ENCODE measurements around the gene RNF146.
A peak's percentile ranks its signal among the peaks of the same experiment; 100 is the strongest.
"Not testable (repeated sequence)": the region's sequence is repeated elsewhere in the genome, so short reads cannot be mapped to it uniquely, and the experiment has no call there.

The RNF146 gene
- total RNA-seq, result 31.1 to 62.5 (median 47.1) reads per million in 4 experiments

- peak; percentile 52 for DNase-seq
These were observed at the start of gene RNF146 for GRCh38 chr6:127266178-127266891. RNF146 (plus strand) TSS chr6:127266864; CDS start chr6:127280339, 13,475 bp downstream.

GRCh38 chr6:127219869-127220268 lies 46.8 kb upstream of the RNF146 start:
- DNase-seq, result no peak

- no peak for DNase-seq
These were observed 45.5 kb upstream of the RNF146 start for GRCh38 chr6:127221201-127221600.

- DNase-seq, result no peak
These were observed 44.2 kb upstream of the RNF146 start for GRCh38 chr6:127222418-127222817.

- no peak for DNase-seq
These were observed 41.2 kb upstream of the RNF146 start for GRCh38 chr6:127225497-127225896.

GRCh38 chr6:127233819-127234218 lies 32.8 kb upstream of the RNF146 start:
- DNase-seq, result not testable (repeated sequence)

- no peak for DNase-seq
These were observed 23.2 kb upstream of the RNF146 start for GRCh38 chr6:127243501-127243900.

GRCh38 chr6:127247114-127248096 lies 19.3 kb upstream of the RNF146 start:
- DNase-seq, result no peak

GRCh38 chr6:127249621-127250020 lies 17.0 kb upstream of the RNF146 start:
- no peak for DNase-seq

- no peak for DNase-seq
These were observed 11.4 kb upstream of the RNF146 start for GRCh38 chr6:127255286-127255685.

GRCh38 chr6:127262896-127263295 lies 3.8 kb upstream of the RNF146 start:
- DNase-seq, result no peak

GRCh38 chr6:127263481-127263880 lies 3.2 kb upstream of the RNF146 start:
- no peak for DNase-seq

- peak; percentile 14 for DNase-seq
These were observed 405 bp downstream of the RNF146 start for GRCh38 chr6:127266892-127267645.

GRCh38 chr6:127267646-127268625 lies 1.3 kb downstream of the RNF146 start:
- DNase-seq, result no peak

GRCh38 chr6:127272576-127272975 lies 5.9 kb downstream of the RNF146 start:
- DNase-seq, result no peak

GRCh38 chr6:127273499-127273898 lies 6.8 kb downstream of the RNF146 start:
- no peak for DNase-seq

- DNase-seq, result no peak
These were observed 9.7 kb downstream of the RNF146 start for GRCh38 chr6:127276331-127276730.

- DNase-seq, result no peak
These were observed 11.5 kb downstream of the RNF146 start for GRCh38 chr6:127277878-127278843.

GRCh38 chr6:127279815-127280214 lies 13.2 kb downstream of the RNF146 start:
- no peak for DNase-seq

GRCh38 chr6:127282184-127282583 lies 15.5 kb downstream of the RNF146 start:
- DNase-seq, result no peak

Measured in effector CD8-positive, alpha-beta T cell (primary cell).